ENCODE measurements around the gene GEMIN7. TPM values are rescaled to one million over a fixed set of nuclear protein-coding genes. Genes with fewer than 3 reads are reported as not detected.

GEMIN7 gene
- total RNA-seq, 1 donor, result 14.8 TPM

- peak; percentile 100 for DNase-seq (ENCODE audit: insufficient read length, low spot score, missing footprints)
- Histone ChIP-seq H3K79me2 (ENCODE audit: insufficient read depth, low read length) (peaks cover 100% of the 10 kb centered on the region), H3K4me2 (ENCODE audit: insufficient read depth, low read length) (peak overlapping the region; percentile 74), H3K27ac (ENCODE audit: low read depth, low read length) (peak overlapping the region; percentile 94), H3K36me3 (ENCODE audit: insufficient read depth, low read length) (no peaks in the 10 kb centered on the region), H3K4me3 (ENCODE audit: insufficient read depth, low read length) (peak overlapping the region; percentile 22), H4K20me1 (ENCODE audit: insufficient read depth, low read length) (peaks cover 91% of the 10 kb centered on the region), H3K4me1 (ENCODE audit: insufficient read depth, low read length) (peaks cover 48% of the 10 kb centered on the region), H3K9me3 (ENCODE audit: low read depth, low read length) (no peaks in the 10 kb centered on the region), H2AFZ (ENCODE audit: low read length) (peak overlapping the region; percentile 45), H3K27me3 (ENCODE audit: insufficient read depth, low read length) (no peaks in the 10 kb centered on the region)
- TF ChIP-seq, protein P1, sequence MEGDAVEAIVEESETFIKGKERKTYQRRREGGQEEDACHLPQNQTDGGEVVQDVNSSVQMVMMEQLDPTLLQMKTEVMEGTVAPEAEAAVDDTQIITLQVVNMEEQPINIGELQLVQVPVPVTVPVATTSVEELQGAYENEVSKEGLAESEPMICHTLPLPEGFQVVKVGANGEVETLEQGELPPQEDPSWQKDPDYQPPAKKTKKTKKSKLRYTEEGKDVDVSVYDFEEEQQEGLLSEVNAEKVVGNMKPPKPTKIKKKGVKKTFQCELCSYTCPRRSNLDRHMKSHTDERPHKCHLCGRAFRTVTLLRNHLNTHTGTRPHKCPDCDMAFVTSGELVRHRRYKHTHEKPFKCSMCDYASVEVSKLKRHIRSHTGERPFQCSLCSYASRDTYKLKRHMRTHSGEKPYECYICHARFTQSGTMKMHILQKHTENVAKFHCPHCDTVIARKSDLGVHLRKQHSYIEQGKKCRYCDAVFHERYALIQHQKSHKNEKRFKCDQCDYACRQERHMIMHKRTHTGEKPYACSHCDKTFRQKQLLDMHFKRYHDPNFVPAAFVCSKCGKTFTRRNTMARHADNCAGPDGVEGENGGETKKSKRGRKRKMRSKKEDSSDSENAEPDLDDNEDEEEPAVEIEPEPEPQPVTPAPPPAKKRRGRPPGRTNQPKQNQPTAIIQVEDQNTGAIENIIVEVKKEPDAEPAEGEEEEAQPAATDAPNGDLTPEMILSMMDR (IDR thresholded peaks at IDR 0.05; ENCODE audit: extremely low read depth, low read depth, low read length), result no peak
These were observed 18.9 kb downstream of the GEMIN7 start for GRCh38 chr19:45097776-45098520.

DNA sequence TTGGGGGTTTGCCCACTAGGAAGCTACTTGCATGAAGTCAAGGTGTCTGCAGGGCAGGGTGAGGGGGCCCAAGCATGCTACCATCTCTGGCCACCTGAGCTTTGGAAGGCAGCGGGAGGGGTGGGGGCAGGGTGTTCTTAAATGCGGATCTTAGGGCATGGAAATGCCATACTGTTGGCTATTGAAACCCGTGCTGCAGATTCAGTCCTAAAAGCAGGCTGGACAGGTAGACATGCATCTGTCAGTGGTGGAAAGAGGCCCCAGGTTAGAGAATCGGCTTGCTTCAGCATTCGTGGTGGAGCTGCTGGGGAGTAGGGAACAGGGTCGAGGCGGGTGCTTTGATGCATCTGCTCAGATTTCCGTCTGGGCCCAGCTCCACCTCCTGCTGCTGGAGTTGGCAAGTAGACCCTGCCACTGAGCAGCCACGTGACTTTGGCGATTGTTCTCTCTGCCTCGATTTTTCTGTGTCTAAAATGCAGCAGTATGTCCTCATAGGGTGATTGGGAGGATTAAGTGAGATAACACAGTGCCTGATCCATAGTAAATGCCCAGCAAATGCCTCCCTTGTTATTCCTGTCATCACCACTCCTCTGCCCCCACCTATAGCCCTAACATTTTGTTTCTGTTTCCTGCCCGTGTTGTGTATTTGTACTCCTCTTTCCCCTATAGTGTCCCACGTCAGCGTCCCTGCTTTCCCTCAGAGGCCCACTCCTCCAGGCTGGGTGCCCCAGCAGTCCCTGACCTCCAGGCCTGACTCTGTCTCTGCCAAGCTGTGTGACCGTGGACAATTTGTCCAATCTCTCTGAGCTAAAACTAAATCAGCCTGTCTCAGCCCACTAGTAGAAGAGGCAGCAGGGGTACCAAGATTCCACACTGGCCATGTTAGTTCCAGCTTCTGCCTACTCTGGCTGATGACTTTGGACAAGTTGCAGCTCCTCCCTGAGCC lies 19.7 kb downstream of the GEMIN7 start:
- H3K27me3 ChIP-seq (ENCODE audit: insufficient read depth, low read length), result no peaks in the 10 kb centered on the region
- peaks cover 48% of the 10 kb centered on the region for H3K4me1 ChIP-seq (ENCODE audit: insufficient read depth, low read length)
- no peak overlapping the region for H2AFZ ChIP-seq (ENCODE audit: low read length)

DNA sequence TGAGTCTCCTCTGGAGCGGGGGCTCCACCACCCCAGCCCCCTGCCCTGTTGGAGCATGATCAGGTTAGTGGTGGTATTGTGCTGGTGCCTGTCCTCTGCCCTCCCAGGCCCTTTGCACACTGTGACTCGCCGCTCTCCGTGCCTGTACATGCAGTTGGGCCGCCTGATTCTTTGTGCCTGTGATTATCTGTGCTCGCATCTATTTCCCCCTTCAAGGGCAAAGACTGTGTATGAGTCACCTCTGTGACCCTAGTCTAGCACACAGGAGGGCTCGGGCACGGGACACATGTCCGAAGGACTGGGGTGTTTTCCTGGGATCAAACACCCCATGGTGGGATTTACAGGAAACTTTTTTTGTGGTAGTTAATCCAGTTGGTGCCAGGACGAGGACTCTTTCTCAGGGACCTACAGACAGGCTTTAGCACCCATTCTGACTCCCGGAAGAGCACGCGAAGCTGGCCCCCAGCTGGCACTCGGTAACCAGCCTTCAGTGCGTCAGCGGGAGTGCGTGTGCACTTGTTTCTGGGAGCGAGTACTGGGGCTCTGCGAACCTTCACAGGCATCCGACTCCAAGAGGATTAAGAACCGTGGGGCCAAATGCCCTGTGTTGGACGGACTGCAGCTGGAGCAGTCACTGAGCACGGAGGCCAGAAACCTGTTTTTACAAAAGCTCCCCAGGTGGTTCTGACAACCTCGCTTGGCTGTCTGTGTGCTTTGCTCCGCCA lies 20.6 kb downstream of the GEMIN7 start:
- no peak overlapping the region for H2AFZ ChIP-seq (ENCODE audit: low read length)
- no peak for DNase-seq (ENCODE audit: insufficient read length, low spot score, missing footprints)
- H3K9me3 ChIP-seq (ENCODE audit: low read depth, low read length), result no peaks in the 10 kb centered on the region
- peak overlapping the region; percentile 94 for H3K27ac ChIP-seq (ENCODE audit: low read depth, low read length)
- H3K27me3 ChIP-seq (ENCODE audit: insufficient read depth, low read length), result no peaks in the 10 kb centered on the region
- TF ChIP-seq, protein P1 (IDR thresholded peaks at IDR 0.05; ENCODE audit: extremely low read depth, low read depth, low read length), result no peak
- H3K4me1 ChIP-seq (ENCODE audit: insufficient read depth, low read length), result peaks cover 41% of the 10 kb centered on the region
- H3K79me2 ChIP-seq (ENCODE audit: insufficient read depth, low read length), result peaks cover 100% of the 10 kb centered on the region
- no peaks in the 10 kb centered on the region for H3K36me3 ChIP-seq (ENCODE audit: insufficient read depth, low read length)
- H4K20me1 ChIP-seq (ENCODE audit: insufficient read depth, low read length), result peaks cover 92% of the 10 kb centered on the region
- H3K4me3 ChIP-seq (ENCODE audit: insufficient read depth, low read length), result no peak overlapping the region
- H3K4me2 ChIP-seq (ENCODE audit: insufficient read depth, low read length), result no peak overlapping the region

More for the DNA sequence above, 19.7 kb downstream of the GEMIN7 start:
- peak overlapping the region; percentile 74 for H3K4me2 ChIP-seq (ENCODE audit: insufficient read depth, low read length)
- peaks cover 100% of the 10 kb centered on the region for H3K79me2 ChIP-seq (ENCODE audit: insufficient read depth, low read length)
- H3K27ac ChIP-seq (ENCODE audit: low read depth, low read length), result peak overlapping the region; percentile 94
- TF ChIP-seq, protein P1 (IDR thresholded peaks at IDR 0.05; ENCODE audit: extremely low read depth, low read depth, low read length), result no peak
- DNase-seq (ENCODE audit: insufficient read length, low spot score, missing footprints), result no peak
- H4K20me1 ChIP-seq (ENCODE audit: insufficient read depth, low read length), result peaks cover 92% of the 10 kb centered on the region
- no peaks in the 10 kb centered on the region for H3K36me3 ChIP-seq (ENCODE audit: insufficient read depth, low read length)
- H3K9me3 ChIP-seq (ENCODE audit: low read depth, low read length), result no peaks in the 10 kb centered on the region
- peak overlapping the region; percentile 22 for H3K4me3 ChIP-seq (ENCODE audit: insufficient read depth, low read length)

Data from osteoblast (primary cell).